ENCODE measurements around the gene TRIM66.

DNA sequence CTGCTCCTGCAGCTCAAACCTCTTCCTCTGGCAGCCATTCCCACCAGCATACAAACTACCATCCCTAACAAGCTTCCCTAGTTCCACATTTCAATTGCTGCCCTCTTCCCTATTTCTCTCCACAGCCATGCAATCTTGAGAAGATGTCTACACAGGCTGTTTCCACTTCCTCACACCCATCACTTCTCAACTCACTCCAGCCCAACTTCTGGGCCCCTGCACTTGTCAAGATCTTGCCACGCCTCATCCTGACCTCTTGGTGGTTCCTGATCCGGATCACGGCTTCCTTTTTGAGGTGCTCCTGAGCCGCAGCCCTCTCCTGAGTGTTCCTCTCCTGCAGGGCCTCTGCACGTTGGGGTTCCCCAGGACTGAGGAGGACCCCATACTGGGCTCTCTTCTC lies 22.7 kb upstream of the TRIM66 start:
- TF ChIP-seq, protein P1, sequence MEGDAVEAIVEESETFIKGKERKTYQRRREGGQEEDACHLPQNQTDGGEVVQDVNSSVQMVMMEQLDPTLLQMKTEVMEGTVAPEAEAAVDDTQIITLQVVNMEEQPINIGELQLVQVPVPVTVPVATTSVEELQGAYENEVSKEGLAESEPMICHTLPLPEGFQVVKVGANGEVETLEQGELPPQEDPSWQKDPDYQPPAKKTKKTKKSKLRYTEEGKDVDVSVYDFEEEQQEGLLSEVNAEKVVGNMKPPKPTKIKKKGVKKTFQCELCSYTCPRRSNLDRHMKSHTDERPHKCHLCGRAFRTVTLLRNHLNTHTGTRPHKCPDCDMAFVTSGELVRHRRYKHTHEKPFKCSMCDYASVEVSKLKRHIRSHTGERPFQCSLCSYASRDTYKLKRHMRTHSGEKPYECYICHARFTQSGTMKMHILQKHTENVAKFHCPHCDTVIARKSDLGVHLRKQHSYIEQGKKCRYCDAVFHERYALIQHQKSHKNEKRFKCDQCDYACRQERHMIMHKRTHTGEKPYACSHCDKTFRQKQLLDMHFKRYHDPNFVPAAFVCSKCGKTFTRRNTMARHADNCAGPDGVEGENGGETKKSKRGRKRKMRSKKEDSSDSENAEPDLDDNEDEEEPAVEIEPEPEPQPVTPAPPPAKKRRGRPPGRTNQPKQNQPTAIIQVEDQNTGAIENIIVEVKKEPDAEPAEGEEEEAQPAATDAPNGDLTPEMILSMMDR (IDR thresholded peaks at IDR 0.05), result no peak
- no peak for TF ChIP-seq POLR2A (IDR thresholded peaks at IDR 0.05)
